ENCODE results near the gene BRCA2. TPM values are rescaled to one million over a fixed set of nuclear protein-coding genes. Genes with fewer than 3 reads are reported as not detected.

The BRCA2 gene
- total RNA-seq, 1 donor = 4.4 TPM

GRCh38 chr13:32300406-32300805 is 14.9 kb upstream of the BRCA2 start:
- H3K27me3 ChIP-seq (ENCODE audit: insufficient read depth, low read length) = no peaks in the 10 kb centered on the region
- H3K4me1 ChIP-seq (ENCODE audit: insufficient read depth, low read length) = no peaks in the 10 kb centered on the region
- no peaks in the 10 kb centered on the region for H3K9me3 ChIP-seq (ENCODE audit: low read depth, low read length)
- H3K4me3 ChIP-seq (ENCODE audit: low read length) = no peak overlapping the region

- Histone ChIP-seq H3K4me1 (ENCODE audit: insufficient read depth, low read length) (no peaks in the 10 kb centered on the region), H3K27me3 (ENCODE audit: insufficient read depth, low read length) (no peaks in the 10 kb centered on the region)
Measured at GRCh38 chr13:32300920-32301319, 14.4 kb upstream of the BRCA2 start.

GRCh38 chr13:32302461-32302860 is 12.8 kb upstream of the BRCA2 start:
- H3K9me3 ChIP-seq (ENCODE audit: low read depth, low read length) = no peaks in the 10 kb centered on the region
- no peak overlapping the region for H3K4me3 ChIP-seq (ENCODE audit: low read length)
- H3K4me1 ChIP-seq (ENCODE audit: insufficient read depth, low read length) = no peaks in the 10 kb centered on the region
- H3K27me3 ChIP-seq (ENCODE audit: insufficient read depth, low read length) = no peaks in the 10 kb centered on the region

More at GRCh38 chr13:32300920-32301319, 14.4 kb upstream of the BRCA2 start:
- no peaks in the 10 kb centered on the region for H3K9me3 ChIP-seq (ENCODE audit: low read depth, low read length)
- H3K4me3 ChIP-seq (ENCODE audit: low read length) = no peak overlapping the region

GRCh38 chr13:32305646-32306045 is 9.7 kb upstream of the BRCA2 start:
- Histone ChIP-seq H3K4me1 (ENCODE audit: insufficient read depth, low read length) (peaks cover 17% of the 10 kb centered on the region), H3K27me3 (ENCODE audit: insufficient read depth, low read length) (no peaks in the 10 kb centered on the region), H3K9me3 (ENCODE audit: low read depth, low read length) (no peaks in the 10 kb centered on the region), H3K4me3 (ENCODE audit: low read length) (no peak overlapping the region)

- Histone ChIP-seq H3K4me3 (ENCODE audit: low read length) (peak overlapping the region; percentile 11), H3K4me1 (ENCODE audit: insufficient read depth, low read length) (peaks cover 20% of the 10 kb centered on the region), H3K27me3 (ENCODE audit: insufficient read depth, low read length) (no peaks in the 10 kb centered on the region), H3K9me3 (ENCODE audit: low read depth, low read length) (no peaks in the 10 kb centered on the region)
Measured at GRCh38 chr13:32309312-32310133, 5.8 kb upstream of the BRCA2 start.

- no peaks in the 10 kb centered on the region for H3K27me3 ChIP-seq (ENCODE audit: insufficient read depth, low read length)
- H3K9me3 ChIP-seq (ENCODE audit: low read depth, low read length) = no peaks in the 10 kb centered on the region
- peak overlapping the region; percentile 11 for H3K4me3 ChIP-seq (ENCODE audit: low read length)
- H3K4me1 ChIP-seq (ENCODE audit: insufficient read depth, low read length) = peaks cover 26% of the 10 kb centered on the region
Measured at GRCh38 chr13:32310134-32310706, 5.1 kb upstream of the BRCA2 start.

GRCh38 chr13:32311188-32311897 is 4.0 kb upstream of the BRCA2 start:
- no peaks in the 10 kb centered on the region for H3K27me3 ChIP-seq (ENCODE audit: insufficient read depth, low read length)

GRCh38 chr13:32314271-32315237 is 754 bp upstream of the BRCA2 start:
- H3K9me3 ChIP-seq (ENCODE audit: low read depth, low read length) = no peaks in the 10 kb centered on the region
- H3K27me3 ChIP-seq (ENCODE audit: insufficient read depth, low read length) = no peaks in the 10 kb centered on the region
- peak overlapping the region; percentile 75 for H3K4me3 ChIP-seq (ENCODE audit: low read length)
- peaks cover 38% of the 10 kb centered on the region for H3K4me1 ChIP-seq (ENCODE audit: insufficient read depth, low read length)

More at GRCh38 chr13:32311188-32311897, 4.0 kb upstream of the BRCA2 start:
- Histone ChIP-seq H3K9me3 (ENCODE audit: low read depth, low read length) (no peaks in the 10 kb centered on the region), H3K4me1 (ENCODE audit: insufficient read depth, low read length) (peaks cover 32% of the 10 kb centered on the region), H3K4me3 (ENCODE audit: low read length) (no peak overlapping the region)

GRCh38 chr13:32316028-32316339 is 676 bp downstream of the BRCA2 start:
- peaks cover 28% of the 10 kb centered on the region for H3K4me1 ChIP-seq (ENCODE audit: insufficient read depth, low read length)
- H3K27me3 ChIP-seq (ENCODE audit: insufficient read depth, low read length) = no peaks in the 10 kb centered on the region
- H3K4me3 ChIP-seq (ENCODE audit: low read length) = peak overlapping the region; percentile 75
- no peaks in the 10 kb centered on the region for H3K9me3 ChIP-seq (ENCODE audit: low read depth, low read length)

GRCh38 chr13:32316501-32316900 is 1.2 kb downstream of the BRCA2 start:
- H3K4me3 ChIP-seq (ENCODE audit: low read length) = no peak overlapping the region

GRCh38 chr13:32317716-32318465 is 2.6 kb downstream of the BRCA2 start:
- Histone ChIP-seq H3K9me3 (ENCODE audit: low read depth, low read length) (no peaks in the 10 kb centered on the region), H3K4me3 (ENCODE audit: low read length) (no peak overlapping the region), H3K27me3 (ENCODE audit: insufficient read depth, low read length) (no peaks in the 10 kb centered on the region), H3K4me1 (ENCODE audit: insufficient read depth, low read length) (peaks cover 28% of the 10 kb centered on the region)

More at GRCh38 chr13:32316501-32316900, 1.2 kb downstream of the BRCA2 start:
- Histone ChIP-seq H3K27me3 (ENCODE audit: insufficient read depth, low read length) (no peaks in the 10 kb centered on the region), H3K4me1 (ENCODE audit: insufficient read depth, low read length) (peaks cover 28% of the 10 kb centered on the region), H3K9me3 (ENCODE audit: low read depth, low read length) (no peaks in the 10 kb centered on the region)

GRCh38 chr13:32320528-32320927 is 5.2 kb downstream of the BRCA2 start:
- no peaks in the 10 kb centered on the region for H3K27me3 ChIP-seq (ENCODE audit: insufficient read depth, low read length)
- H3K9me3 ChIP-seq (ENCODE audit: low read depth, low read length) = no peaks in the 10 kb centered on the region
- peaks cover 18% of the 10 kb centered on the region for H3K4me1 ChIP-seq (ENCODE audit: insufficient read depth, low read length)
- H3K4me3 ChIP-seq (ENCODE audit: low read length) = no peak overlapping the region

- H3K4me1 ChIP-seq (ENCODE audit: insufficient read depth, low read length) = no peaks in the 10 kb centered on the region
- no peaks in the 10 kb centered on the region for H3K27me3 ChIP-seq (ENCODE audit: insufficient read depth, low read length)
- H3K4me3 ChIP-seq (ENCODE audit: low read length) = no peak overlapping the region
- no peaks in the 10 kb centered on the region for H3K9me3 ChIP-seq (ENCODE audit: low read depth, low read length)
Measured at GRCh38 chr13:32323912-32324311, 8.6 kb downstream of the BRCA2 start.

- no peaks in the 10 kb centered on the region for H3K9me3 ChIP-seq (ENCODE audit: low read depth, low read length)
- no peaks in the 10 kb centered on the region for H3K27me3 ChIP-seq (ENCODE audit: insufficient read depth, low read length)
- peaks cover 9% of the 10 kb centered on the region for H3K4me1 ChIP-seq (ENCODE audit: insufficient read depth, low read length)
- no peak overlapping the region for H3K4me3 ChIP-seq (ENCODE audit: low read length)
Measured at GRCh38 chr13:32330441-32330840, 15.1 kb downstream of the BRCA2 start.

Data from mononuclear cell (primary cell).